GM12891 (cell line): Measurements from ENCODE around the gene SENP8.
"Not testable (repeated sequence)": the region's sequence is repeated elsewhere in the genome, so short reads cannot be mapped to it uniquely, and the experiment has no call there.

ENCODE experiments used
- DNase-seq: peaks from one replicate; pipeline ENCODE4 v3.0.0; 2011; ENCODE audit warnings: low spot score; ENCODE audit not compliant: insufficient read length
- FAIRE-seq: peaks from 2 replicates; lab custom pipeline; 2011; peaks lifted over from hg19 to GRCh38; lab: Jason Lieb, UNC
- PAX5 ChIP-seq: IDR thresholded peaks from 2 replicates; pipeline ENCODE4 v1.6.1; 2011; ENCODE audit warnings: low read length, moderate library complexity, mild to moderate bottlenecking; ENCODE audit not compliant: insufficient read depth, severe bottlenecking
- POLR2A ChIP-seq: IDR thresholded peaks from 2 replicates; pipeline ENCODE4 v1.6.1; 2011; ENCODE audit warnings: low read depth, low read length, control low read depth
- POLR2AphosphoS5 ChIP-seq: IDR thresholded peaks from 2 replicates; pipeline ENCODE4 v1.6.1; 2011; ENCODE audit warnings: low read depth, low read length, control low read depth
- POU2F2 ChIP-seq: IDR thresholded peaks from 2 replicates; pipeline ENCODE4 v1.6.1; 2011; ENCODE audit warnings: low read depth, mild to moderate bottlenecking, control low read depth, low read length, moderate library complexity
- SPI1 ChIP-seq: IDR thresholded peaks from 2 replicates; pipeline ENCODE4 v1.6.1; 2011; ENCODE audit warnings: low read depth, low read length, control low read depth
- TAF1 ChIP-seq: IDR thresholded peaks from 2 replicates; pipeline ENCODE4 v1.6.1; 2011; ENCODE audit warnings: low read depth, low read length, control low read depth

SENP8 gene

DNA sequence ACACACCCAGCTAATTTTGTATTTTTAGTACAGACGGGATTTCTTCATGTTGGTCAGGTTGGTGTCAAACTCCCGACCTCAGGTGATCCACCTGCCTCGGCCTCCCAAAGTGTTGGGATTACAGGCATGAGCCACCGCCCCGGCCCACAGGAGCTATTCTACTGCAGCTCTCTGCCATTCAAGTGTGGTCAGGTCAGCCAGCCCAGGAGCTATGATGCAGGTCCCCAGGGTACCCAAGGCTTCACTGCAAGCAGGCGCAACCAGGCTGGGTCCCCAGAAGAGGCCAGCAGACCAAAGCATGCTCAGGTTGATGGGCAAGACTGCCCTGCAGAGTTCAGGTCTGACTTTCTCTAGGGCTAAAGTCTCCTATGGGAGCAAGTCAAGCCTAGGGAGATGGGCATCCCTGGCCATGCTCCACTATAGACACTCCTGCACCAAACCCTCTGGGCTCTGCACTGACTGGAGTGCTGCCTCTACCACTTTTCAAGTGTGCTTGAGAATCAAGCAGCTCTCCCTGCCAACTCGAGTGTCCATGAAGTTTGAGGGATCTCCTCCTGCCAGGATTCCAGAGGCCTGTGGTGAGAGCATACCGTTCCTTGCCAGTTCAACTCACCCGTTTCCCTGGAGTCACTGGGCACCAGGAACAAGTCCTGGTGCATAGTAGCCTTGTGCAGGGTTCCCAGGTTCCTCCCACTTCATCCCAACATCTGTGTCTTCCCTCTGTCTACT is 31.1 kb upstream of the SENP8 start:
- FAIRE-seq (no peak), DNase-seq (no peak)
- TF ChIP-seq POLR2AphosphoS5 (no peak), PAX5 (no peak), POLR2A (no peak), SPI1 (no peak), TAF1 (no peak), POU2F2 (no peak)

DNA sequence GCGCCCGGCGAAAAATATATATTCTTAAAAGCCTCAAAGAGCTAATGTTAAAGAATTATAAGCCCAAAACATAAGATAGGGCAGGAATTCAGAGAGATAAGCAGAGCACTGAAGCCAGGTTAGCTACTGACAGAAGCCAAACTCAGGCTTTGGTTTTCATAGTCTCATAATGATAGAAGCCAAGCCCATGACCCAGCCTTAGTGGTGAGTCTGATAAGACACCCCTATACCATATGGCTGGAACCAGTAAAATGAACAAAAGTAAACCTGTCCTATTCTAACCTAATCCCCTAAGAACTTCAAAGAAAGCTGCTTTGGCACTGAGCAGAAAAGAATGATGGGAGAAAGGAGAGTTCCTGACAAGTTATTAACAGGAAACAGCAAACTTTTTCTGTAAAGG is 26.2 kb upstream of the SENP8 start:
- FAIRE-seq (no peak), DNase-seq (no peak)
- TF ChIP-seq PAX5 (no peak), TAF1 (no peak), POLR2A (no peak), POU2F2 (no peak)

DNA sequence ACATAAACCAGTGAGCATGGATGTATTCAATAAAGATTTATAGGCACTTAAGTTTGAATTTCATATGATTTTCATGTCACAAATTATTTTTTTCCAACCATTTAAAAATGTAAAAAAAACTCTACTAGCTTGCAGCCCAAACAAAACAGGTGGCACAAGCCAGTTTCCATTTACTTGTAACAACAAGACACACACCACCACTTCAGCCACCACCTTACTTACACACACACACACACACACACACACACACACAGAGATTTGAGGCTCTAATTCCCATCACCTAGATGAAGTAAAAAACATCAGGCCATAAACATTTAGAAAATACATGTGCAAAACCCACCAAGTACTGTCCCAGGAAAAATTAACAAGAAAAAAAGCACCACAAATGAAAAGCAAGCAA is 25.5 kb upstream of the SENP8 start:
- DNase-seq (no peak), FAIRE-seq (no peak)
- no peak for TF ChIP-seq POLR2AphosphoS5
- no peak for TF ChIP-seq POLR2A
- TF ChIP-seq POU2F2 = no peak
- TF ChIP-seq TAF1 = no peak
- no peak for TF ChIP-seq PAX5
- no peak for TF ChIP-seq SPI1

DNA sequence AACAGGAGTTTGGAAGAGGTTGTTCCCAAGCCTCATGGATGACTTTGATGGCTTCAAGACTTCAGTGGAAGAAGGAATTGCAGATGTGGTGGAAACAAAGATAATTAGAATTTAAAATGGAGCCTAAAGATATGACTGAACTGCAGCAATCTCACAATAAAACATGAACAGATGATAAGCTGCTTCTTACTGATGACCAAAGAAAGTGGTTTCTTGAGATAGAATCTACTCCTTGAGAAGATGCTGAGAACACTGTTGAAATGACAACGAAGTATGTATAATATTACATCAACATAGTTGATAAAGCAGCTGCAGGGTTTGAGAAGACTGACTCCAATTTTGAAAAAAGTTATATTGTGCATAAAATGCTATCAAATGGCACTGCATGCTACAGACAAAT is 21.4 kb upstream of the SENP8 start:
- FAIRE-seq = no peak
- TF ChIP-seq POLR2A (no peak), SPI1 (no peak), POLR2AphosphoS5 (no peak), TAF1 (no peak), PAX5 (no peak), POU2F2 (no peak)

DNA sequence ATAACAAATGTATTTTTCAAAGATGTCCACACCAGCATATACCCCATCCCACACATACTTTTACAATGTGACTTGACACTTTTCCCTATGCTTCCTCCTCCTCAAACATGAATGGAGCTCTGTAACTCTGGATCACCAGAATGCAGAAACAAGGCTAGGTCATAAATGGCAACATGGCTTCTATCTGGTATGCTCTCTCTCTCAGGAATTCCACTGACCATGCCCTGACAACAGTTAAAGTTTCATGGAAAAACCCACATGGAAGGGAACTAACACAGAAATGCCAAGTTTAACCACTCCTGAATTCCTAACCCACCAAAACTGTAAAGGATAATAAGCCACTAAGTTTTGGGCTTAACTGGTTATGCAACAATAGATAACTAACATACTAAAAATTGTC is 20.2 kb upstream of the SENP8 start:
- no peak for TF ChIP-seq PAX5
- TF ChIP-seq TAF1 = no peak
- TF ChIP-seq SPI1 = no peak
- no peak for DNase-seq
- FAIRE-seq = no peak

More for the DNA sequence above, 21.4 kb upstream of the SENP8 start:
- no peak for DNase-seq

DNA sequence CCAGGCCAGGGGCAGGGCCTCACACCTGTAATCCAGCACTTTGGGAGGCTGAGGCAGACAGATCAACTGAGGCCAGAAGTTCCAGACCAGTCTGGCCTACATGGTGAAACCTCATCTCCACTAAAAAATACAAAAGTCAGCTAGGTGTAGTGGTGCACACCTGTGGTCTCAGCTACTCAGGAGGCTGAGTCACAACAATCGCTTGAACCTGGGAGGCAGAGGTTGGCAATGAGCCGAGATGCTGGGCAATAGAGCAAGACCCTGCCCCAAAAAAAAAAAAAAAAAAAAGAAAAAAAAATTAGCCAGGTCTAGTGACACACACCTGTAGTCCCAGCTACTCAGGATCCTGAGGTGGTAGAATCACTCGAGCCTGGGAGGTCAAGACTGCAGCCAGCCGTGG is 19.0 kb upstream of the SENP8 start:
- no peak for FAIRE-seq
- no peak for DNase-seq
- TF ChIP-seq POU2F2 (no peak), SPI1 (no peak), PAX5 (no peak), POLR2A (no peak), TAF1 (no peak), POLR2AphosphoS5 (no peak)

DNA sequence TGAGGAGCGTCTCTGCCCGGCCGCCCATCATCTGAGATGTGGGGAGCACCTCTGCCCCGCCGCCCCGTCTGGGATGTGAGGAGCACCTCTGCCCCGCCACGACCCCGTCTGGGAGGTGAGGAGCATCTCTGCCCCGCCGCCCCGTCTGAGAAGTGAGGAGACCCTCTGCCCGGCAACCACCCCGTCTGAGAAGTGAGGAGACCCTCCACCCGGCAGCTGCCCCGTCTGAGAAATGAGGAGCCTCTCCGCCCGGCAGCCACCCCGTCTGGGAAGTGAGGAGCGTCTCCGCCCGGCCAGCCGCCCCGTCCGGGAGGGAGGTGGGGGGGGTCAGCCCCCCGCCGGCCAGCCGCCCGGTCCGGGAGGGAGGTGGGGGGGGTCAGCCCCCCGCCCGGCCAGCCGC is 17.7 kb upstream of the SENP8 start:
- DNase-seq, FAIRE-seq: not testable (repeated sequence)

DNA sequence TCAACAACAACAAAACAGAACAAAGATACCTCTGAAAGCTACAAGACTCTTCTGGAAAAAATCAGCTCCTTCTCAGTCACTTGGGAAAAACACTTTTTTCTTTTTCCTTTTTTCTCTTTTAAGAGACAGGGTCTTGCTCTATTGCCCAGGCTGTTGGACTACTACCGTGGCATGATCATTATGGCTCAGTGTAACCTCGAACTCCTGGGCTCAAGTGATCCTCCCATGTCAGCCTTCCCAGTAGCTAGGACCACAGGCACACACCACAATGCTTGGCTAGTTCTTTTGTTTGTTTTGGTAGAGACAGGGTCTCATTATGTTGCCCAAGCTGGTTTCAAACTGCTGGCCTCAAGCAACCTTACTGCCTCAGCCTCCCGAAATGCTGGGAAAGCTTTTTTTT is 13.1 kb upstream of the SENP8 start:
- FAIRE-seq (no peak), DNase-seq (no peak)
- TF ChIP-seq TAF1 (no peak), SPI1 (no peak), POU2F2 (no peak), POLR2A (no peak), POLR2AphosphoS5 (no peak), PAX5 (no peak)

DNA sequence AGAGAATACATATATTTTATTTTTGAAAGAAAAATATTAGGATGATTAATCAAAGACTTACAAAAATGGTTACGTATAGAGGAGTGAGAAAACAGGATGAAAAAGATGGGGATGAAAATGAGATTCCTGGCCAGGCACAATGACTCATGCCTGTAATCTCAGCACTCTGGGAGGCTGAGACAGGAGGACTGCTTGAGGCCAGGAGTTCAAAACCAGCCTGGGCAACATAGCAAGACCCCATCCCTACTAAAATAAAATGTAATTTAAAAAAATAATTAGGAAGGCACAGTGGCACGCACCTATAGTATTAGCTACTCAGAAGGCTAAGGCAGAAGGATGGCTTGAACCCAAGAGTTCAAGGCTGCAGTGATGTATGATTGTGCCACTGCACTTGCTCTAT is 12.1 kb upstream of the SENP8 start:
- TF ChIP-seq POLR2A (no peak), POU2F2 (no peak), PAX5 (no peak), SPI1 (no peak), POLR2AphosphoS5 (no peak), TAF1 (no peak)
- DNase-seq (no peak), FAIRE-seq (no peak)

DNA sequence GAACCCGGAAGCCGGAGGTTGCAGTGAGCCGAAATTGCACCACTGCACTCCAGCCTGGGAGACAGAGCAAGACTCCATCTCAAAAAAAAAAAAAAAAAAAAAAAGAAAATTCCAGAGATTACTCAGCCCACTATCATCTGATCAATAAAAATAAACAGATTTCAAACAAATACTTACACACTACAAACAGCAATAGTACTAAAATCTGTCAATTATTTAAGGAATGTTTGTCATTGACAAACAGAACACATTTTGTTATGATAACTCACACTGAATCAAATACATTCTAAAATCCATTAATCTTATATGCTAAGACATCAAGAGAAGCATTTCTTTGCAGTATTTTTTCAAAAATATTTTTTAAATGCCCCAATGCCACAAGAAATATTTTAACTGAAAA is 7.8 kb upstream of the SENP8 start:
- FAIRE-seq (no peak), DNase-seq (no peak)
- TF ChIP-seq PAX5 = no peak
- no peak for TF ChIP-seq POU2F2
